ENCODE measurements around the gene STPG4.

Gene STPG4

GRCh38 chr2:47063538-47063930 lies 91.6 kb downstream of the STPG4 start:
- Histone ChIP-seq H3K4me3 (IDR thresholded peaks at IDR 0.05; ENCODE audit: insufficient read depth, low read depth, low read length) (no peak overlapping the region), H3K27ac (no peak overlapping the region), H3K36me3 (ENCODE audit: insufficient read depth) (no peaks in the 10 kb centered on the region), H2AFZ (ENCODE audit: low read depth) (no peak overlapping the region), H3K79me2 (ENCODE audit: insufficient read depth, low read depth) (no peaks in the 10 kb centered on the region), H3K9ac (no peak overlapping the region), H3K27me3 (ENCODE audit: insufficient read depth, low read depth) (no peaks in the 10 kb centered on the region), H4K20me1 (ENCODE audit: insufficient read depth) (no peaks in the 10 kb centered on the region), H3K4me1 (ENCODE audit: low read depth, poor library complexity, severe bottlenecking) (peaks cover 12% of the 10 kb centered on the region), H3K4me2 (no peak overlapping the region)
- no peak for TF ChIP-seq CTCF (conservative IDR thresholded peaks at IDR 0.05; ENCODE audit: low read depth, low read length)

GRCh38 chr2:47062681-47063537 lies 92.2 kb downstream of the STPG4 start:
- Histone ChIP-seq H3K79me2 (ENCODE audit: insufficient read depth, low read depth) (no peaks in the 10 kb centered on the region), H3K4me3 (IDR thresholded peaks at IDR 0.05; ENCODE audit: insufficient read depth, low read depth, low read length) (no peak overlapping the region), H3K4me2 (no peak overlapping the region), H4K20me1 (ENCODE audit: insufficient read depth) (no peaks in the 10 kb centered on the region), H3K27ac (no peak overlapping the region), H3K9ac (no peak overlapping the region), H3K36me3 (ENCODE audit: insufficient read depth) (no peaks in the 10 kb centered on the region), H3K27me3 (ENCODE audit: insufficient read depth, low read depth) (no peaks in the 10 kb centered on the region), H3K4me1 (ENCODE audit: low read depth, poor library complexity, severe bottlenecking) (peaks cover 6% of the 10 kb centered on the region), H2AFZ (ENCODE audit: low read depth) (no peak overlapping the region)
- no peak for TF ChIP-seq CTCF (conservative IDR thresholded peaks at IDR 0.05; ENCODE audit: low read depth, low read length)

DNA sequence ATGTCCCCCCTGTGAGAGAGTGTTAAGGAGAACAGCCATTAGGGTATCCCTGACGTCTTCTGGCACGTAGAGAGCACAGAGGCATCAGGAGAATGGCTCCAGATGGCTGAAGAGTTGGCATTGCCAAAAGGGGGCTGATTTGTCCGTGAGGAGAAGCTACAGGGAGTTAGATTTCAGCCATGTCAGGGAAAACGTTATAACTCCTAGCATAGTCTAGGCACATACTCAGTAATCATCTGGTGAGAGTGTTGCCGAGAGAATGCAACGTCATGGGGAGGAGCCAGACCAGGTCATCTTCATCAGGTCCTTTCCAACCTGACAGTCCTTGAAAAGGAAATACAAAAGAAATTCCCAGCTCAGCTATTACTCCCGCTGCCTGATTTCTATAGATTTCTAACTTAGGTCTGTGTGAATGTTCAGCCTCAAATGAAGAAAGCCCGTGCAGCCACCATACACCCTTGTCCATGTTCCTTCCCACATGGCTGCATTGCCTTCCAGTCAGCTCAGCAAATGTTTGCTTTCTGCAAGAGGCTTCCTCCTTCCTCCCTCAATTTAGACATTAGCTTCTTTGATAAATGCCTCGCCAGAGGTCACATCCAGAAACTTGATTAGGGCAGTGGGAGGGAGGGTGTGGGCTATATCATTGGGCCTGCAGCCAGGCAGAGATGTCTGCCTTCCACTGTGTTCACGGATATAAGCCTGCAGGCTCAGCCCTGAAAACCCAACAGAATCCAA lies 93.0 kb downstream of the STPG4 start:
- Histone ChIP-seq H2AFZ (ENCODE audit: low read depth) (no peak overlapping the region), H3K9ac (no peak overlapping the region), H3K4me1 (ENCODE audit: low read depth, poor library complexity, severe bottlenecking) (no peaks in the 10 kb centered on the region), H3K27me3 (ENCODE audit: insufficient read depth, low read depth) (no peaks in the 10 kb centered on the region), H3K36me3 (ENCODE audit: insufficient read depth) (no peaks in the 10 kb centered on the region), H3K79me2 (ENCODE audit: insufficient read depth, low read depth) (no peaks in the 10 kb centered on the region), H4K20me1 (ENCODE audit: insufficient read depth) (no peaks in the 10 kb centered on the region), H3K27ac (no peak overlapping the region), H3K4me3 (IDR thresholded peaks at IDR 0.05; ENCODE audit: insufficient read depth, low read depth, low read length) (no peak overlapping the region), H3K4me2 (no peak overlapping the region)
- no peak for TF ChIP-seq CTCF (conservative IDR thresholded peaks at IDR 0.05; ENCODE audit: low read depth, low read length)

GRCh38 chr2:47060652-47061170 lies 94.4 kb downstream of the STPG4 start:
- Histone ChIP-seq H3K4me2 (no peak overlapping the region), H3K9ac (no peak overlapping the region), H2AFZ (ENCODE audit: low read depth) (no peak overlapping the region), H3K27me3 (ENCODE audit: insufficient read depth, low read depth) (no peaks in the 10 kb centered on the region), H3K27ac (no peak overlapping the region), H3K4me1 (ENCODE audit: low read depth, poor library complexity, severe bottlenecking) (no peaks in the 10 kb centered on the region), H3K36me3 (ENCODE audit: insufficient read depth) (no peaks in the 10 kb centered on the region), H3K4me3 (IDR thresholded peaks at IDR 0.05; ENCODE audit: insufficient read depth, low read depth, low read length) (no peak overlapping the region), H4K20me1 (ENCODE audit: insufficient read depth) (no peaks in the 10 kb centered on the region), H3K79me2 (ENCODE audit: insufficient read depth, low read depth) (no peaks in the 10 kb centered on the region)
- TF ChIP-seq CTCF (conservative IDR thresholded peaks at IDR 0.05; ENCODE audit: low read depth, low read length), result no peak

Measured in KMS-11 (cell line).